Glomerular visceral epithelial cell (primary cell): ENCODE measurements around the gene LILRA1.
"Not testable (repeated sequence)": the region's sequence is repeated elsewhere in the genome, so short reads cannot be mapped to it uniquely, and the experiment has no call there.

ENCODE experiments used
- DNase-seq: peaks from one replicate; pipeline ENCODE4 v3.0.0-alpha.2; 2016; ENCODE audit errors: extremely low spot score

The LILRA1 gene

GRCh38 chr19:54593445-54593844 lies at the start of gene LILRA1:
Gene LILRA1, plus strand, starts transcription at chr19:54593632. Its CDS starts 613 bp downstream, at chr19:54594245.
- DNase-seq: not testable (repeated sequence)

- no peak for DNase-seq
These were observed 44.6 kb upstream of the LILRA1 start for GRCh38 chr19:54548806-54549205.

GRCh38 chr19:54549224-54549623 lies 44.2 kb upstream of the LILRA1 start:
- no peak for DNase-seq

GRCh38 chr19:54551293-54551692 lies 42.1 kb upstream of the LILRA1 start:
- DNase-seq: no peak

GRCh38 chr19:54551950-54552912 lies 41.2 kb upstream of the LILRA1 start:
- no peak for DNase-seq

GRCh38 chr19:54552913-54553310 lies 40.5 kb upstream of the LILRA1 start:
- no peak for DNase-seq

- DNase-seq: no peak
These were observed 39.4 kb upstream of the LILRA1 start for GRCh38 chr19:54554006-54554405.

GRCh38 chr19:54554896-54555295 lies 38.5 kb upstream of the LILRA1 start:
- DNase-seq: no peak

- no peak for DNase-seq
These were observed 37.2 kb upstream of the LILRA1 start for GRCh38 chr19:54556194-54556593.

- DNase-seq: no peak
These were observed 35.1 kb upstream of the LILRA1 start for GRCh38 chr19:54558339-54558738.

- no peak for DNase-seq
These were observed 32.5 kb upstream of the LILRA1 start for GRCh38 chr19:54560881-54561385.

- DNase-seq: no peak
These were observed 31.6 kb upstream of the LILRA1 start for GRCh38 chr19:54561840-54562239.

- DNase-seq: not testable (repeated sequence)
These were observed 30.2 kb upstream of the LILRA1 start for GRCh38 chr19:54563206-54563605.

GRCh38 chr19:54570316-54570715 lies 23.1 kb upstream of the LILRA1 start:
- DNase-seq: no peak

- DNase-seq: not testable (repeated sequence)
These were observed 21.5 kb upstream of the LILRA1 start for GRCh38 chr19:54571715-54572615.

GRCh38 chr19:54572696-54573311 lies 20.6 kb upstream of the LILRA1 start:
- DNase-seq: no peak

GRCh38 chr19:54573330-54573872 lies 20.0 kb upstream of the LILRA1 start, which contains the start of gene LILRA2:
Gene LILRA2, plus strand, starts transcription at chr19:54573790. Its CDS starts 89 bp downstream, at chr19:54573879.
- DNase-seq: no peak

- no peak for DNase-seq
These were observed 19.4 kb upstream of the LILRA1 start for GRCh38 chr19:54574051-54574450.

GRCh38 chr19:54574527-54575056 lies 18.8 kb upstream of the LILRA1 start:
- no peak for DNase-seq

- not testable (repeated sequence) for DNase-seq
These were observed 18.2 kb upstream of the LILRA1 start for GRCh38 chr19:54575205-54575604.

GRCh38 chr19:54576411-54576976 lies 16.9 kb upstream of the LILRA1 start:
- DNase-seq: no peak
